Neural progenitor cell (in vitro differentiated cells): ENCODE data around the gene ANKRD62.

Experiments
- EZH2phosphoT487 ChIP-seq: fragments of 200-600 bp; sonication (generic); IDR thresholded peaks from 2 replicates; pipeline ENCODE4 v1.6.1; 2017; ENCODE audit warnings: antibody characterized with exemption
- TF ChIP-seq, protein P1 (sequence below): fragments of 200-600 bp; sonication (generic); IDR thresholded peaks from 2 replicates; pipeline ENCODE4 v1.5.1; 2017; ENCODE audit warnings: antibody characterized with exemption, mild to moderate bottlenecking

DNA sequence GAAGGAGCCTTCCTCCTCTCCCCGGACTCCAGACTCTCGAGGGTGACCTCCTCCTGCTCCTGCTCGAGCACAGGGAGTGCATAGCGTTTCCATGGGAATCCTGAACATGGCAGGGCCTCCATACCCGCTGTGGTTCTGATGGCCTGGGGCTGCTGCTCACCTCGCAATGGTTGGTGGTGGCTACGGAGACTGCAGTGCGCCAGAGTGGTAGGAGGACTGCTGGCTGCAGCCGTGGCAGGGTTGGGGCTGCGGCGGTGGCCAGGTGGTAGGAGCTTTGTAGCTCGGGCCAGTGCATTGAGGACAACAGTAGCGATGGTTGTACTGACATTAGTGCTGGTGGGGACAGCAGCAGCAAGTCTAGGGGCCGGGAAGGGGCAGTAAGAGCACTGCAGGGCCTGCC lies 32.0 kb upstream of the ANKRD62 start:
- TF ChIP-seq, protein P1, sequence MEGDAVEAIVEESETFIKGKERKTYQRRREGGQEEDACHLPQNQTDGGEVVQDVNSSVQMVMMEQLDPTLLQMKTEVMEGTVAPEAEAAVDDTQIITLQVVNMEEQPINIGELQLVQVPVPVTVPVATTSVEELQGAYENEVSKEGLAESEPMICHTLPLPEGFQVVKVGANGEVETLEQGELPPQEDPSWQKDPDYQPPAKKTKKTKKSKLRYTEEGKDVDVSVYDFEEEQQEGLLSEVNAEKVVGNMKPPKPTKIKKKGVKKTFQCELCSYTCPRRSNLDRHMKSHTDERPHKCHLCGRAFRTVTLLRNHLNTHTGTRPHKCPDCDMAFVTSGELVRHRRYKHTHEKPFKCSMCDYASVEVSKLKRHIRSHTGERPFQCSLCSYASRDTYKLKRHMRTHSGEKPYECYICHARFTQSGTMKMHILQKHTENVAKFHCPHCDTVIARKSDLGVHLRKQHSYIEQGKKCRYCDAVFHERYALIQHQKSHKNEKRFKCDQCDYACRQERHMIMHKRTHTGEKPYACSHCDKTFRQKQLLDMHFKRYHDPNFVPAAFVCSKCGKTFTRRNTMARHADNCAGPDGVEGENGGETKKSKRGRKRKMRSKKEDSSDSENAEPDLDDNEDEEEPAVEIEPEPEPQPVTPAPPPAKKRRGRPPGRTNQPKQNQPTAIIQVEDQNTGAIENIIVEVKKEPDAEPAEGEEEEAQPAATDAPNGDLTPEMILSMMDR: no peak
- TF ChIP-seq EZH2phosphoT487: no peak
